Activated CD4-positive, alpha-beta memory T cell treated with anti-CD3 and anti-CD28 coated beads for 36 hours (primary cell): ENCODE results near the gene KLHL11. TPM values are rescaled to one million over a fixed set of nuclear protein-coding genes. Genes with fewer than 3 reads are reported as not detected.
"Not testable (repeated sequence)": the region's sequence is repeated elsewhere in the genome, so short reads cannot be mapped to it uniquely, and the experiment has no call there.

Source experiments
- CTCF ChIA-PET: fragments of 350-600 bp; sonication (Branson Sonifier 250); formaldehyde crosslinking; loops from one replicate; lab custom pipeline; 2021; ENCODE audit warnings: antibody characterized with exemption, inconsistent platforms; lab: Charles Lee
- POLR2A ChIA-PET: fragments of 350-600 bp; sonication (Branson Sonifier 250); formaldehyde crosslinking; loops from one replicate; lab custom pipeline; 2021; ENCODE audit warnings: antibody characterized with exemption; lab: Charles Lee
- DNase-seq: peaks from one replicate; pipeline ENCODE4 v3.0.0-alpha.2; 2020
- H3K27ac Mint-ChIP-seq: one replicate; pipeline ENCODE4 v1.8.0; 2021; ENCODE audit warnings: mixed read lengths
- H3K27me3 Mint-ChIP-seq: one replicate; pipeline ENCODE4 v1.8.0; 2021; ENCODE audit warnings: mixed read lengths
- H3K36me3 Mint-ChIP-seq: one replicate; pipeline ENCODE4 v1.8.0; 2021; ENCODE audit warnings: mixed read lengths
- H3K4me1 Mint-ChIP-seq: one replicate; pipeline ENCODE4 v1.8.0; 2021; ENCODE audit warnings: low read depth, mixed read lengths
- H3K4me3 Mint-ChIP-seq: one replicate; pipeline ENCODE4 v1.8.0; 2021; ENCODE audit warnings: mild to moderate bottlenecking, mixed read lengths
- H3K9me3 Mint-ChIP-seq: one replicate; pipeline ENCODE4 v1.8.0; 2021; ENCODE audit warnings: mixed read lengths
- intact Hi-C: fragments of 100-400 bp; cut with micrococcal nuclease; formaldehyde crosslinking; loops from one replicate; pipeline ENCODE4 v1.15.1; 2023
- total RNA-seq, 2 experiments: library from RNA; stranded (reverse); gene quantifications; one replicate each; pipeline ENCODE4 v1.2.3, GENCODE V29; 2021

The KLHL11 gene
- total RNA-seq, 2 experiments from 2014 or later: 23.6 to 25.2 TPM

- Mint-ChIP-seq H3K9me3 (no peaks in the 10 kb centered on the region), H3K27ac (no peak overlapping the region), H3K4me1 (peaks cover 24% of the 10 kb centered on the region), H3K36me3 (peaks cover 2% of the 10 kb centered on the region), H3K27me3 (no peaks in the 10 kb centered on the region), H3K4me3 (no peak overlapping the region)
- no peak for DNase-seq
- ChIA-PET CTCF (interaction anchor here (0.5 kb wide), 1 partner anchor 164 kb away, joined by 3 read pairs; no protein-coding TSS in a partner anchor), POLR2A (interaction anchor here (1.2 kb wide), 1 partner anchor 13 kb away, joined by 3 read pairs; no protein-coding TSS in a partner anchor)
- intact Hi-C loops: loop anchor here (10.0 kb wide), 1 partner anchor 154 kb away; the partner anchor contains the start of gene DNAJC7
Observed at GRCh38 chr17:41860254-41860931, 4.8 kb downstream of the KLHL11 start.

DNA sequence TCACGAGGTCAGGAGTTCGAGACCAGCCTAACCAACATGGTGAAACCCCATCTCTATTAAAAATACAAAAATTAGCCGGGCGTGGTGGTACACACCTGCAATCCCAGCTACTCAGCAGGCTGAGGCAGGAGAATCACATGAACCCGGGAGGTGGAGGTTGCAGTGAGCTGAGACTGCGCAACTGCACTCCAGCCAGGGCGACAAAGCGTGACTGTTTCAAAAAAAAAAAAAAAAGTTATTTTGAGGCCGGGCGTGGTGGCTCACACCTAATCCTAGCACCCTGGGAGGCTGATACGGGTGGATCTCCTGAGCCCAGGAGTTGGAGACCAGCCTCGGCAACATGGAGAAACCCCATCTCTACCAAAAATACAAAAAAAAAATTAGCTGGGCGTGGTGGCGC lies 13.8 kb downstream of the KLHL11 start:
- POLR2A ChIA-PET: interaction anchor here (1.0 kb wide), 1 partner anchor 12 kb away, joined by 6 read pairs; no protein-coding TSS in a partner anchor

DNA sequence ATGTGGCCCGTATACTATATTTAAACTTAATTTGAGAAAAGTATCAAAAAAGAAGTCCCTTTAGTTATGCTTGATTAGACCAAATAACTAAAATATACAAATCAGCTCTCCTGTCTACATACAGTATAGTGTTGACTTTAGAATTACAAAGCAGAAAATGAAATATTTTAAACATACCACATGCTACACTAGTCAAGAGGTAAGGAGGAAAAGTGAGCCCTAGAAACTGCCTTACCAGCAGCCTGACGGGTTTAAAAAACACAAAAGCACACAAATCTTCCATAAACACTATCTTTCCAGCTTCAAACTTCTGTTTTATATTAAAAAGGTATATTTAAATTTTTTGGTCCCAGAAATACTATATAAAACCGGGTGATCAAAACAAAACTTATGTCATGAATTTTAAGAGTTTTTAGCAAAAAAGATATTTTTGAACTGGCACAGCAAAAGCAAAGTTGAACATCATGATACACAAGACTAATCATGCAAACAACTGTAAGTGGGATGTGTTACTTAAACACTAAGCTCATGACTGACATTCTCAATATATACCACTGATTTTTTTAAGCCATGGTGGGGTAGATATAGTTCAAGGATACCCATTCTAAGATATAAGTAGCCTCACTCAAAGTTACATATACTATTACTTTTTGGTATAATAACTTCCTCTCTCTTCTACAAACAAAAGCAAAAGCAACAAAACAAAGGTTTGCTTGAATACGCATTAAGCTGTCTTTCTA lies 15.8 kb downstream of the KLHL11 start:
- intact Hi-C loops: no loop called here
- no peak overlapping the region for H3K4me3 Mint-ChIP-seq
- H3K27ac Mint-ChIP-seq: no peak overlapping the region
- peaks cover 22% of the 10 kb centered on the region for H3K4me1 Mint-ChIP-seq
- no peaks in the 10 kb centered on the region for H3K27me3 Mint-ChIP-seq
- H3K36me3 Mint-ChIP-seq: peaks cover 13% of the 10 kb centered on the region
- ChIA-PET CTCF (interaction anchor here (1.0 to 1.1 kb wide), 2 partner anchors 16 to 17 kb away, joined by 3 to 4 read pairs; partner anchors contain the start of gene KLHL11), POLR2A (no interaction called here)
- DNase-seq: no peak
- H3K9me3 Mint-ChIP-seq: no peaks in the 10 kb centered on the region

More for the DNA sequence above, 13.8 kb downstream of the KLHL11 start:
- intact Hi-C loops, DNase-seq, H3K4me3 Mint-ChIP-seq, H3K27me3 Mint-ChIP-seq, H3K9me3 Mint-ChIP-seq, H3K27ac Mint-ChIP-seq: not testable (repeated sequence)
- H3K4me1 Mint-ChIP-seq: peaks cover 27% of the 10 kb centered on the region
- CTCF ChIA-PET: interaction anchor here (0.6 kb wide), 1 partner anchor 111 kb away, joined by 3 read pairs; no protein-coding TSS in a partner anchor
- peaks cover 20% of the 10 kb centered on the region for H3K36me3 Mint-ChIP-seq

DNA sequence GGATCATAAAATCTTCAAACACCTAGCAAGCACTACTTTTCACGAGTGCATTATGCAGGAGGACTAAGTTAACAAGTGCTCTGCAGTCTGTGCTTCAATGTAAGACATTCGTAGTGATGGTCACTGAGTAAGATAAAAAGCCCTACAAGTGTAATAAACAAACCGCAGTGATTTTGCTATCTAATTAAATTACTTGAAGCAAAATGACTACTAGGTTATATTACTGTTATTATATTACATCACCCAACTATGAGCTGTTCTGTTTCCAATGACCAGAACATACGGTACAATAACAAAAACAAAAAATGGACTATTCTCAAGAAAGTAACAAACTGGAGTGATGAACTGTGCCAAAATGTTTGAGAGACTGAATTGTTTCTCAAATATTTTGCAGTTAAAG lies 16.4 kb downstream of the KLHL11 start:
- POLR2A ChIA-PET: interaction anchor here (1.1 kb wide), 1 partner anchor 39 kb away, joined by 3 read pairs; no protein-coding TSS in a partner anchor
- H3K4me3 Mint-ChIP-seq: no peak overlapping the region
- CTCF ChIA-PET: interaction anchor here (1.0 to 1.1 kb wide), 2 partner anchors 16 kb away, joined by 3 to 4 read pairs; partner anchors contain the start of gene KLHL11
- H3K36me3 Mint-ChIP-seq: peaks cover 6% of the 10 kb centered on the region
- peaks cover 22% of the 10 kb centered on the region for H3K4me1 Mint-ChIP-seq
- no peak overlapping the region for H3K27ac Mint-ChIP-seq
- intact Hi-C loops: no loop called here
- no peaks in the 10 kb centered on the region for H3K27me3 Mint-ChIP-seq
- DNase-seq: no peak
- no peaks in the 10 kb centered on the region for H3K9me3 Mint-ChIP-seq

DNA sequence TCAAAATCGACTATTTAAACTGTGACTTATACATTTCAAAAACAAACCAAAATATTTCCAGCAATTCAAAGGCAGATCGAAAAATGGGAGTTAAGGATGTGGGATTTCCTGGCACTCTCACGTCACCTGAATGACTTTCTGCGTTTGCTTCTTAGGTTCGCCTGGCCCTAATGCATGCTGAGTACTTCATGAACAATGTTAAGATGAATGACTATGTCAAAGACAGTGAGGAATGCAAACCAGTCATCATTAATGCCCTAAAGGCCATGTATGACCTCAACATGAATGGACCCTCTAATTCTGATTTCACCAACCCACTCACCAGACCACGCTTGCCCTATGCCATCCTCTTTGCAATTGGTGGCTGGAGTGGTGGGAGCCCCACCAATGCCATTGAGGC lies 20.3 kb downstream of the KLHL11 start:
- DNase-seq: no peak
- Mint-ChIP-seq H3K27ac (no peak overlapping the region), H3K27me3 (no peaks in the 10 kb centered on the region), H3K36me3 (no peaks in the 10 kb centered on the region), H3K4me1 (peaks cover 7% of the 10 kb centered on the region), H3K9me3 (no peaks in the 10 kb centered on the region), H3K4me3 (no peak overlapping the region)
- intact Hi-C loops: no loop called here
- ChIA-PET POLR2A (no interaction called here), CTCF (no interaction called here)

DNA sequence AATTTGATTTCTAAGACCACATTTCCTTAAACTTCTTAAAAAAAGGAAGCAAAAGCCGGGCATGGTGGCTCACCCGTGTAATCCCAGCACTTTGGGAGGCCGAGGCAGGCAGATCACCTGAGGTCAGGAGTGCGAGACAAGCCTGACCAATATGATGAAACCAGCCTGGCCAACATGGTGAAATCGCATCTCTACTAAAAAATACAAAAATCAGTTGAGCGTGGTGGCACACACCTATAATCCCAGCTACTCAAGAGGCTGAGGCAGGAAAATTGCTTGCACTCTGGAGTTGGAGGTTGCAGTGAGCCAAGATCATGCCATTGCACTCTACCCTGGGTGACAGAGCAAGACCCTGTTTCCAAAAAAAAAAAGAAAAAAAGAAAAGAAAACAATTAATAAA lies 24.4 kb downstream of the KLHL11 start:
- H3K4me1 Mint-ChIP-seq, H3K4me3 Mint-ChIP-seq, H3K27ac Mint-ChIP-seq, DNase-seq, H3K27me3 Mint-ChIP-seq, H3K36me3 Mint-ChIP-seq, intact Hi-C loops, H3K9me3 Mint-ChIP-seq, CTCF ChIA-PET, POLR2A ChIA-PET: not testable (repeated sequence)

DNA sequence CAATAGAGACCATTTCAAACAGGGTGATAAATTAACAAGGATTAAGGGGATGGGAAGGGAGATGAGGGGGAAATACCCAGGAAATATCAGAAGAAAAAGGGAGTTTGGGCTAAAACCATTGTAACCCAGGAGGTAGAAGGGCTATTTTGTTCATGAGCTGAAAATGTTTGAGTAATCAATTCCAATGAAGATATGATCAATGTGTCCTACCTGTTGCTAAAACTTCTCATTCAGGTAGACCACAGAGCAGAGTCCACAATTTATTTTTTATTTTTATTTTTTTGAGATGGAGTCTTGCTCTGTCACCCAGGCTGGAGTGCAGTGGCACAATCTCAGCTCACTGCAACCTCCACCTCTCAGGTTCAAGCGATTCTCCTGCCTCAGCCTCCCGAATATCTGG lies 25.8 kb downstream of the KLHL11 start:
- H3K4me3 Mint-ChIP-seq, CTCF ChIA-PET, intact Hi-C loops, DNase-seq, H3K9me3 Mint-ChIP-seq, H3K27me3 Mint-ChIP-seq, H3K36me3 Mint-ChIP-seq, H3K27ac Mint-ChIP-seq: not testable (repeated sequence)
- POLR2A ChIA-PET: interaction anchor here (0.6 kb wide), 1 partner anchor 117 kb away, joined by 3 read pairs; no protein-coding TSS in a partner anchor
- H3K4me1 Mint-ChIP-seq: peaks cover 14% of the 10 kb centered on the region

DNA sequence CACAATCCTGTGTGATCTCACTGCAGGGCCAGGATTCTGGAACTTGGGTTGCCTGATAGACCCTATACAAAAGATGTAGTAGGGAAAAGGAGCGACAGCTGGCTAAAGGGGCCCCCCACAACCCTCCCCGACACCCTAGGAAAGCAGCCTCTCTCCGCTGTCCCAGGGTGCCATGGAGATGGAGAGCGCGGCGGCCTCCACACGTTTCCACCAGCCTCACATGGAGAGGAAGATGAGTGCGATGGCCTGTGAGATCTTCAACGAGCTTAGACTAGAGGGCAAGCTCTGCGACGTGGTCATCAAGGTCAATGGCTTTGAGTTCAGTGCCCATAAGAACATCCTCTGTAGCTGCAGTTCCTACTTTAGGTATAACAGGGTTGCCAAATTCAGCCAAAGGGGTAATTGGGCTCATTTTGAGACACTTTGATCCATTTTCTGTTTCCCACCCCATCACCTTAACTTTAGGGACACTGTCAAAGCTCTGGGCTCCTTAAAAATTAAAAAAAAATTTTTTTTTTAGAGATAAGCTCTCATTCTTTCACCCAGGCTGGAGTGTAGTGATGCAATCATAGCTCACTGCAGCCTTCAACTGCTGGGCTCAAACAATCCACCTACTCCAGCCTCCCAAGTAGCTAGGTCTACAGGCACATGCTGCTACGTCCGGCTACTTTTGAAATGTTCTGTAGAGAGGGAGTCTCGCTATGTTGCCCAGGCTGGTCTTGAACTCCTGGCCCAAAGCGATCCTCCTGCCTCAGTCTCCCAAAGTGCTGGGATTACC lies 27.3 kb downstream of the KLHL11 start, which contains the start of gene KLHL10:
KLHL10 (plus strand) TSS at position 65 of the 778 bp plus-strand sequence; CDS start at position 173, 108 bp downstream.
- peak within 1 kb of the TSS; percentile 75 for H3K4me3 Mint-ChIP-seq
- ChIA-PET CTCF (interaction anchor here (1.3 kb wide), 1 partner anchor 142 kb away, joined by 7 read pairs; no protein-coding TSS in a partner anchor), POLR2A (no interaction called here)
- no peak within 1 kb of the TSS for H3K27ac Mint-ChIP-seq
- peaks cover 2% of the 10 kb centered on the region for H3K27me3 Mint-ChIP-seq
- no peak for DNase-seq
- no peaks in the 10 kb centered on the region for H3K36me3 Mint-ChIP-seq
- intact Hi-C loops: no loop called here
- peaks cover 14% of the 10 kb centered on the region for H3K4me1 Mint-ChIP-seq
- H3K9me3 Mint-ChIP-seq: no peaks in the 10 kb centered on the region

DNA sequence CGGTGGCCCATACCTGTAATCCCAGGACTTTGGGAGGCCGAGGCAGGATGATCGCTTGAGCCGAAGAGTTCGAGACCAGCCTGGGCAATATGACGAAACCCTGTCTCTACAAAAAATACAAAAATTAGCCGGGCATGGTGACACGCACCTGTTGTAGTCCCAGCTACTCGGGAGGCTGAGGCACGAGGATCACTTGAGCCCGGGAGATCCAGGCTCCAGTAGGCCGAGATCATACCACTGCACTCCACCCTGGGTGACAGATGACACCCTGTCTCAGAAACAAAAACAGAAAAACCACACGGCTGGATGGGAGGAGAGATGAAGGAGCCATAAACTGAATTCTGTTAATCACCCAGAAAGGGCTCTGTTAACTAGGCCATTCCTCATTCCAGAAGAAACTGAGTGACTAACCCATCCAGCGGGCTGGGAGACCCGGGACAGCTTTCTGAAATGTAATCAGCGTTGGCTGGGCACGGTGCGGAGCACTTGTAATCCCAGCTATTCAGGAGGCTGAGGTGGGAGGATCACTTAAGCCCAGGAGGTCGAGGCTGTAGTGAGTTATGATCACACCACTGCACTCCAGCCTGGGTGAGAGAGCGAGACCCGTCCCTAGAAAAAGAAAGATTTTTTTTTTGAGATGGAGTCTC lies 28.6 kb downstream of the KLHL11 start:
- Mint-ChIP-seq H3K36me3 (peaks cover under 1% of the 10 kb centered on the region), H3K27me3 (peaks cover 2% of the 10 kb centered on the region), H3K4me1 (peaks cover 14% of the 10 kb centered on the region), H3K9me3 (no peaks in the 10 kb centered on the region), H3K27ac (no peak overlapping the region), H3K4me3 (peak overlapping the region; percentile 75)
- ChIA-PET CTCF (interaction anchor here (1.0 kb wide), 1 partner anchor 28 kb away, joined by 3 read pairs; no protein-coding TSS in a partner anchor), POLR2A (no interaction called here)
- peak; percentile 15 for DNase-seq
- intact Hi-C loops: no loop called here

DNA sequence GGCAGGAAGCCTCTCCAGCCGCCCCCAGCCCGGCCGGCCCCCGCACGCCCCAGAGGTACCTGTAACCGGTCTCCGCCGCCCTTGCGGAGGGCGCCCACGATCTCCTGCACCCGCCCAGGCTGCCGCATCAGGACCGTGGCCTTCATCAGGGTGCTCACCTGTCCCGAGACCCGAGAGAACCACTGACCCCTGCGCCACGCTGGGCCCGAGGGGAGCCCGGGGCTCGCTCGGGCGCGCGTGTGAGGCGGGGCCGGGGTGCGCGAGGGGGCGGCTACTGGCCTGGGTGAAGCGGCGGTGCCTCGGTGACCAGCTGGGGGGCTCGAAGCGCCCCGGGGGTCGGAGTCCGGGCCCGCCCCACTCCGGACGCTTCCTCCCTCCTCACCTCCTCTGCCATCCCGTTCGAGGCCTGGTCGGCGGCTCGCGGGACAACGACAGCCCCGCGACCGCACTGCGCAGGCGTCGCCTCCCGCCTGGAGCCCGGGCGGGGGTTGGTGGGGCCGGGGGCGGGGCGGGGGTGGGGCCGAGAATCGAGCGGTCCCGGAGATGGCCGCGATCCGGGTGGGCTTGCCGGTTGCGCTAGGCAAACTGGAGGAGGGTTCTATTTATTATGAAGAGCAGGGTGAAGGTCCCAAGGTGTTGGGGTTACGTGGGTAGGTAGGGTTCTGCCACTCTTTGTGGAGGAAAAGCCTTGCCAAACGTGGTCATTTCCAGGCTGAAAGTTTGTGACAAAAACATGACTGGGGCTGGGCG lies 29.2 kb downstream of the KLHL11 start, which contains the start of gene NT5C3B:
NT5C3B (minus strand) TSS at position 433 of the 750 bp plus-strand sequence; CDS start at position 394, 39 bp downstream.
- Mint-ChIP-seq H3K36me3 (peaks cover 4% of the 10 kb centered on the region), H3K27ac (peak within 1 kb of the TSS; percentile 18), H3K4me1 (peaks cover 14% of the 10 kb centered on the region), H3K27me3 (peaks cover 2% of the 10 kb centered on the region), H3K9me3 (no peaks in the 10 kb centered on the region), H3K4me3 (peak within 1 kb of the TSS; percentile 79)
- POLR2A ChIA-PET: interaction anchor here (1.1 kb wide), 1 partner anchor 29 kb away, joined by 3 read pairs; the partner anchor contains the start of gene KLHL11
- CTCF ChIA-PET: interaction anchor here (0.6 to 1.6 kb wide), 3 partner anchors 25 to 49 kb away, joined by 3 to 5 read pairs (median 3); partner anchors contain the start of genes JUP and P3H4
- intact Hi-C loops: no loop called here
- DNase-seq: peak; percentile 59
